Mucosa of descending colon (tissue), 3 donors: ENCODE measurements around the gene EPN1. TPM values are rescaled to one million over a fixed set of nuclear protein-coding genes. Genes with fewer than 3 reads are reported as not detected.
A peak's percentile ranks its signal among the peaks of the same experiment; 100 is the strongest.

ENCODE experiments used
- ATAC-seq: fragments of 200-7000 bp; cut with Tn5 transposase; one replicate; pipeline ENCODE4 v1.9.1; 2020; ENCODE audit warnings: mild to moderate bottlenecking, moderate library complexity
- DNase-seq, 3 donors: peaks; one replicate each; pipeline ENCODE4 v3.0.0-alpha.2; 2020
- H3K36me3 ChIP-seq: fragments of 200-600 bp; one replicate; pipeline ENCODE4 v1.8.0; 2021; ENCODE audit warnings: low read depth, mild to moderate bottlenecking
- H3K4me1 ChIP-seq: fragments of 200-600 bp; one replicate; pipeline ENCODE4 v1.8.0; 2021; ENCODE audit warnings: low read depth, mild to moderate bottlenecking
- H3K4me3 ChIP-seq: fragments of 200-600 bp; one replicate; pipeline ENCODE4 v1.8.0; 2021; ENCODE audit warnings: mild to moderate bottlenecking
- H3K9me3 ChIP-seq: fragments of 200-600 bp; one replicate; pipeline ENCODE4 v1.8.0; 2021; ENCODE audit warnings: mild to moderate bottlenecking
- intact Hi-C, 2 donors: fragments of 100-400 bp; cut with DNase I in 1 of 2; cut with micrococcal nuclease in 1 of 2; formaldehyde crosslinking; loops; one replicate each; pipeline versions ENCODE4 v1.11.0 to v1.11.1; 2022; cut with DNase I, micrococcal nuclease
- total RNA-seq, 3 donors: library from RNA; stranded (reverse); fragmentation: NEBNext Ultra II Directional in 2 of 3; extraction: Animal tissue kit (Norgen Biotek cat#: 25700) in 2 of 3; gene quantifications; one replicate each; pipeline versions ENCODE4 v1.2.1 to v1.2.4, GENCODE V29; 2021 to 2023
- TF ChIP-seq, protein P1 (sequence below): fragments of 200-600 bp; IDR thresholded peaks from one replicate; pipeline ENCODE4 v1.8.0; 2022; ENCODE audit warnings: antibody characterized with exemption, mild to moderate bottlenecking
- donor health status: DM: no; HTN: no; CAD: no; lungs with moderate emphysema.
- donor health status: DM: no; HTN: no; CAD: no.
- donor health status: DM: no; HTN: yes; CAD: no.

EPN1 gene
- total RNA-seq, 3 donors from 2014 or later, result 156 to 251 (median 192) TPM

- intact Hi-C loops, result no loop called here
- peak; percentile 65 for ATAC-seq
- Histone ChIP-seq H3K4me3 (no peak overlapping the region), H3K36me3 (peaks cover 5% of the 10 kb centered on the region), H3K4me1 (peaks cover 71% of the 10 kb centered on the region), H3K9me3 (no peaks in the 10 kb centered on the region)
- TF ChIP-seq, protein P1, sequence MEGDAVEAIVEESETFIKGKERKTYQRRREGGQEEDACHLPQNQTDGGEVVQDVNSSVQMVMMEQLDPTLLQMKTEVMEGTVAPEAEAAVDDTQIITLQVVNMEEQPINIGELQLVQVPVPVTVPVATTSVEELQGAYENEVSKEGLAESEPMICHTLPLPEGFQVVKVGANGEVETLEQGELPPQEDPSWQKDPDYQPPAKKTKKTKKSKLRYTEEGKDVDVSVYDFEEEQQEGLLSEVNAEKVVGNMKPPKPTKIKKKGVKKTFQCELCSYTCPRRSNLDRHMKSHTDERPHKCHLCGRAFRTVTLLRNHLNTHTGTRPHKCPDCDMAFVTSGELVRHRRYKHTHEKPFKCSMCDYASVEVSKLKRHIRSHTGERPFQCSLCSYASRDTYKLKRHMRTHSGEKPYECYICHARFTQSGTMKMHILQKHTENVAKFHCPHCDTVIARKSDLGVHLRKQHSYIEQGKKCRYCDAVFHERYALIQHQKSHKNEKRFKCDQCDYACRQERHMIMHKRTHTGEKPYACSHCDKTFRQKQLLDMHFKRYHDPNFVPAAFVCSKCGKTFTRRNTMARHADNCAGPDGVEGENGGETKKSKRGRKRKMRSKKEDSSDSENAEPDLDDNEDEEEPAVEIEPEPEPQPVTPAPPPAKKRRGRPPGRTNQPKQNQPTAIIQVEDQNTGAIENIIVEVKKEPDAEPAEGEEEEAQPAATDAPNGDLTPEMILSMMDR, result no peak
- DNase-seq, result peak; percentile 56 to 86 (median 65)
These were observed 8.6 kb downstream of the EPN1 start for GRCh38 chr19:55683449-55684261.

DNA sequence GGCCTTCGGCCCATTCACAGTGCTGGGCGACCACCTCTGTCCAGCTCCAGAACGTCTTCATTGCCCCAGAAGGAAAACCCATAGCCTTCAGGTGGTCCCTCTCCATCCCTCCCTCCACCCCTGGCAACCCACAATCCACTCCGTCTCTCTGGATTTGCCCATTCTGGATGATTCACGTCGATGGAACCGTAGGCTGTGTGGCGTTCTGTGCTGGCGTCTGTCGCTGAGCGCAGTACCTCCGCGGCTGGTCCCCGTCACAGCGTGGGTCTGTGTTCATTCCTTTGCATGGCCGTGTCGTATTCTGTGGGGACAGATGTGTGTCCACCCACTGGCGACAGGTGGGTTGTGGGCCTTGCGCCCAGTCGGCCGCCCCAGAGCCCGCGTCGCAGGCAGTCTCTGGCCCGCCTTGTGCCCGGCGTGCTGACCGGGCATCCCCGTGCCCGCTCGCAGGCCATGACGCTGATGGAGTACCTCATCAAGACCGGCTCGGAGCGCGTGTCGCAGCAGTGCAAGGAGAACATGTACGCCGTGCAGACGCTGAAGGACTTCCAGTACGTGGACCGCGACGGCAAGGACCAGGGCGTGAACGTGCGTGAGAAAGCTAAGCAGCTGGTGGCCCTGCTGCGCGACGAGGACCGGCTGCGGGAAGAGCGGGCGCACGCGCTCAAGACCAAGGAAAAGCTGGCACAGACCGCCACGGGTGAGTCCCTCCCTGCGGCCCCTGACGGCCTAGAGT lies 10.1 kb downstream of the EPN1 start:
- H3K4me3 ChIP-seq, result no peak overlapping the region
- peaks cover 75% of the 10 kb centered on the region for H3K4me1 ChIP-seq
- no peaks in the 10 kb centered on the region for H3K9me3 ChIP-seq
- TF ChIP-seq, protein P1, result no peak
- H3K36me3 ChIP-seq, result no peaks in the 10 kb centered on the region
- intact Hi-C loops, result no loop called here
- DNase-seq, result peak in 2 of 3 donors; percentile 41 to 61
- no peak for ATAC-seq

GRCh38 chr19:55685776-55686175 lies 10.8 kb downstream of the EPN1 start:
- Histone ChIP-seq H3K9me3 (no peaks in the 10 kb centered on the region), H3K4me1 (peaks cover 75% of the 10 kb centered on the region), H3K4me3 (no peak overlapping the region), H3K36me3 (no peaks in the 10 kb centered on the region)
- DNase-seq (peak in 2 of 3 donors; percentile 26 to 29), ATAC-seq (no peak)
- TF ChIP-seq, protein P1, result no peak
- intact Hi-C loops, result no loop called here

DNA sequence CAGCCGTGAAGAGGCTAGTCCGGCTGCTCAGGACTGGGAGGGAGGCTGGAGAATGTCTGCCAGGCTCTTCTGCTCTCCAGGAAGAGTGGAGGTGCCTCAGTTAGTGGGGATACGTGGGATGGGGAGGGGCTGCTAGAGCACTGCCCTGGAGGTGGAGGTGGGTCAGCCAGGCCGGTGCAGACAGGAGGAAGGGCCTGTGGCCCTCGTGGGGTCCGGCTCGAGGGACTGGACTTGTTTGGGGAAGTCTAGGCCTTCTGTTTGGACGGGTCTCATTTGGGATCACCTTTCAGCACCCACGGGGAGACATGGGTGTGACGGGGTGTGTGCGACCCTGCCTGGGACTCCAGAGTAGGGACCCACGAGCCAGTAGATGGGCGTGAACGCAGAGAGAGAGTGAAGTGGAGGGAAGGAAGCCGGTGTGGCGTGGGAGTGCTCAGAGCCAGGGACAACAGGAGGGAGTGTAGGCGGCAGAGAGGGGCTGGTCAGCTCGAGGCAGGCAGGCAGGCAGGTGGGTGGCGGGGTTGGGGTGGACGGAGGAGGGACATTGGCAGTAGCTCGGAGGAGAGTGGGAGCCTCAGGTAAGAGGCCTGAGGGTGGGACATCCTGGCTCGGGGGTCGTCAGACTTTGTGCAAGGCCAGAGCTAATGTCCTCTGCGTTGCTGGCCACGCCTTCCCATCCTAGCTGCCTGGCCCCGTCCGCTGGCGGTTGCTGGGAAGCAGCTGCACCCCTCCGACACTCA lies 11.5 kb downstream of the EPN1 start:
- no peaks in the 10 kb centered on the region for H3K36me3 ChIP-seq
- peak in 2 of 3 donors; percentile 36 to 53 for DNase-seq
- TF ChIP-seq, protein P1, result no peak
- H3K9me3 ChIP-seq, result no peaks in the 10 kb centered on the region
- intact Hi-C loops, result no loop called here
- peaks cover 75% of the 10 kb centered on the region for H3K4me1 ChIP-seq
- H3K4me3 ChIP-seq, result no peak overlapping the region
- ATAC-seq, result no peak
